Gastroesophageal sphincter (tissue), 4 donors: ENCODE data around the gene MYL11. TPM values are rescaled to one million over a fixed set of nuclear protein-coding genes. Genes with fewer than 3 reads are reported as not detected.

Experiments
- ATAC-seq: fragments of 150-250 bp; one replicate; pipeline ENCODE4 v1.9.1; 2016; ENCODE audit warnings: mild to moderate bottlenecking, moderate library complexity
- H3K27ac ChIP-seq, 4 donors: fragments of 200-600 bp; sonication (generic) in 3 of 4; 1 replicate in 3 of 4; 2 replicates in 1 of 4; pipeline ENCODE4 v1.5.1; 2016 to 2019
- H3K27me3 ChIP-seq: fragments of 200-600 bp; sonication (generic); one replicate; pipeline ENCODE4 v1.5.1; 2019
- H3K36me3 ChIP-seq, 2 donors: fragments of 200-600 bp; sonication (generic); one replicate each; pipeline ENCODE4 v1.5.1; 2019; ENCODE audit warnings: control low read depth in 1 of 2
- H3K4me1 ChIP-seq, 3 donors: fragments of 200-600 bp; sonication (generic); 1 replicate in 2 of 3; 2 replicates in 1 of 3; pipeline ENCODE4 v1.5.1; 2016 to 2019; ENCODE audit warnings: control low read depth in 2 of 3
- H3K4me3 ChIP-seq, 2 donors: fragments of 200-600 bp; sonication (generic); one replicate each; pipeline ENCODE4 v1.5.1; 2019; ENCODE audit warnings: mild to moderate bottlenecking in 1 of 2, moderate library complexity in 1 of 2
- H3K9me3 ChIP-seq, 3 donors: fragments of 200-600 bp; sonication (generic); one replicate each; pipeline ENCODE4 v1.5.1; 2017 to 2019; ENCODE audit warnings: control low read depth in 2 of 3
- EP300 ChIP-seq: sonication (generic); formaldehyde crosslinking; IDR thresholded peaks from one replicate; pipeline ENCODE4 v1.6.1; 2017; ENCODE audit warnings: antibody characterized with exemption, mild to moderate bottlenecking
- POLR2A ChIP-seq, 2 donors: fragments of 450-650 bp; IDR thresholded peaks; one replicate each; pipeline ENCODE4 v1.6.1; 2017; ENCODE audit warnings: antibody characterized with exemption in 2 of 2, mild to moderate bottlenecking in 2 of 2, moderate library complexity in 1 of 2
- POLR2AphosphoS5 ChIP-seq: sonication (generic); formaldehyde crosslinking; IDR thresholded peaks from one replicate; pipeline ENCODE4 v1.6.1; 2017; ENCODE audit warnings: antibody characterized with exemption
- WGBS, 2 donors: methylation state at CpG; one replicate each; pipeline ENCODE4 v1.1.5; 2018; ENCODE audit warnings: low coverage in 1 of 2; 5-methylcytosine and 5-hydroxymethylcytosine counted together
- total RNA-seq, 4 donors: library from RNA; depleted of rRNA; stranded (reverse); fragments of >200 nt; gene quantifications; one replicate each; pipeline ENCODE4 v1.1.0, GENCODE V29; 2016
- TF ChIP-seq, protein P1 (sequence below), 4 experiments: fragments of 200-600 bp in 2 of 4; fragments of 450-650 bp in 2 of 4; sonication (generic) in 1 of 4; IDR thresholded peaks; one replicate each; pipeline ENCODE4 v1.5.1; 2017 to 2019; ENCODE audit warnings: antibody characterized with exemption in 4 of 4, mild to moderate bottlenecking in 2 of 4, moderate library complexity in 2 of 4

The MYL11 gene
- total RNA-seq, 4 donors from 2014 or later, result not detected

DNA sequence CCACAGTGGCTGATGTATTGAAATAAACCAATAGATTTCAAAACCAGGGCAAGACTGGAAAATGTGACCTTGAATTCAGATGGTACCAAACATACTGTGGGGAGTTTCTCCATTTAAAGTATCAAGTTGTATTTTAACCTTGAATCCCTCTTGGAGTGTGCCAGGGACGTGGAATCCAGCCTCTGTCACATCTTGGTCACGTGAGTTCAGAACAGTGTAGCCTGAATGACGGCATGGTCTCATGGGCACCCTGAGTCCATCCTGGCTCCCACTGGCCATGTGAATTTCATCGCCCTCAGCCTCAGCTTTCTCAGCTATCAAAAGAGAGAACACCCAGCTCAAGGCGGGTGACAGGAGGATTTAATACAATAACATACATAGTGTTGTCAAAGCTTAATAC, 39.6 kb downstream of the MYL11 start:
- H3K4me1 ChIP-seq, result peaks cover 0 to 37% (median 9%) of the 10 kb centered on the region in 3 donors
- no peak overlapping the region for H3K27ac ChIP-seq
- no peak for ATAC-seq
- 40 to 85% methylated on average over 1 to 5 of the region's 5 CpGs for WGBS, 2 donors
- no peak overlapping the region for H3K4me3 ChIP-seq
- H3K36me3 ChIP-seq, result peaks cover 0 to 28% of the 10 kb centered on the region in 2 donors
- no peaks in the 10 kb centered on the region for H3K27me3 ChIP-seq
- TF ChIP-seq POLR2AphosphoS5 (no peak), EP300 (no peak), POLR2A (IDR thresholded peaks at IDR 0.05) (no peak)
- TF ChIP-seq, protein P1, sequence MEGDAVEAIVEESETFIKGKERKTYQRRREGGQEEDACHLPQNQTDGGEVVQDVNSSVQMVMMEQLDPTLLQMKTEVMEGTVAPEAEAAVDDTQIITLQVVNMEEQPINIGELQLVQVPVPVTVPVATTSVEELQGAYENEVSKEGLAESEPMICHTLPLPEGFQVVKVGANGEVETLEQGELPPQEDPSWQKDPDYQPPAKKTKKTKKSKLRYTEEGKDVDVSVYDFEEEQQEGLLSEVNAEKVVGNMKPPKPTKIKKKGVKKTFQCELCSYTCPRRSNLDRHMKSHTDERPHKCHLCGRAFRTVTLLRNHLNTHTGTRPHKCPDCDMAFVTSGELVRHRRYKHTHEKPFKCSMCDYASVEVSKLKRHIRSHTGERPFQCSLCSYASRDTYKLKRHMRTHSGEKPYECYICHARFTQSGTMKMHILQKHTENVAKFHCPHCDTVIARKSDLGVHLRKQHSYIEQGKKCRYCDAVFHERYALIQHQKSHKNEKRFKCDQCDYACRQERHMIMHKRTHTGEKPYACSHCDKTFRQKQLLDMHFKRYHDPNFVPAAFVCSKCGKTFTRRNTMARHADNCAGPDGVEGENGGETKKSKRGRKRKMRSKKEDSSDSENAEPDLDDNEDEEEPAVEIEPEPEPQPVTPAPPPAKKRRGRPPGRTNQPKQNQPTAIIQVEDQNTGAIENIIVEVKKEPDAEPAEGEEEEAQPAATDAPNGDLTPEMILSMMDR (IDR thresholded peaks at IDR 0.05), result no peak
- no peaks in the 10 kb centered on the region for H3K9me3 ChIP-seq

DNA sequence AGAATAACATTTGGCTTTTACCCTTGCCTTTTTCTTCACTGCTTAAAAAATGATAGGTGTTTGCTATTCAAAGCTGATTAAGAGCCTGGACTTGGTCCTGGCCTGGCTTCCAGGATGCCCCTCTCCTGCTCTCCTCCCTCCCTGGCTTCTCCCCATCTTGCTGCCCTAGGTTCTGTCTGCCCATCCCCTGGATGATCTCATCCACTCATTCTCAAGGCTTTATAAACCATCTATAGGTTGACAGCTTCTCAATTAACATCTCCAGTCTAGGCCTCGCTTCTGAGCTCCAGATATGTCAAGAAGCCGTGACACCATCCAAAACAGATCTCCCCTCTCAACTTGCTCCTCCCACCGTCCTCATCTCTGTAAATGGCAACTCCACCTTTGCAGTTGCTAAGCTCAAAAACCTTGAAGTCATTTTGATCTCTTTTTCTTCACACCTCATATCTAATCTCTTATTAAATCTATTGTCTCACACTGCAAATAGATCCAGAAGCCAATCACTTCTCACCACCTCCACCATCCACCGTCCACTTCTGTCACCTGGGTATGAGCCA, 41.5 kb downstream of the MYL11 start:
- Histone ChIP-seq H3K36me3 (peaks cover 0 to 31% of the 10 kb centered on the region in 2 donors), H3K4me1 (peaks cover 0 to 23% (median 3%) of the 10 kb centered on the region in 3 donors), H3K27me3 (no peaks in the 10 kb centered on the region), H3K27ac (no peak overlapping the region), H3K4me3 (no peak overlapping the region), H3K9me3 (no peaks in the 10 kb centered on the region)
- TF ChIP-seq POLR2AphosphoS5 (no peak), EP300 (no peak), POLR2A (IDR thresholded peaks at IDR 0.05) (no peak)
- TF ChIP-seq, protein P1 (IDR thresholded peaks at IDR 0.05), result no peak
- 84 to 87% methylated on average over 4 of the region's 4 CpGs for WGBS, 2 donors
- ATAC-seq, result no peak

DNA sequence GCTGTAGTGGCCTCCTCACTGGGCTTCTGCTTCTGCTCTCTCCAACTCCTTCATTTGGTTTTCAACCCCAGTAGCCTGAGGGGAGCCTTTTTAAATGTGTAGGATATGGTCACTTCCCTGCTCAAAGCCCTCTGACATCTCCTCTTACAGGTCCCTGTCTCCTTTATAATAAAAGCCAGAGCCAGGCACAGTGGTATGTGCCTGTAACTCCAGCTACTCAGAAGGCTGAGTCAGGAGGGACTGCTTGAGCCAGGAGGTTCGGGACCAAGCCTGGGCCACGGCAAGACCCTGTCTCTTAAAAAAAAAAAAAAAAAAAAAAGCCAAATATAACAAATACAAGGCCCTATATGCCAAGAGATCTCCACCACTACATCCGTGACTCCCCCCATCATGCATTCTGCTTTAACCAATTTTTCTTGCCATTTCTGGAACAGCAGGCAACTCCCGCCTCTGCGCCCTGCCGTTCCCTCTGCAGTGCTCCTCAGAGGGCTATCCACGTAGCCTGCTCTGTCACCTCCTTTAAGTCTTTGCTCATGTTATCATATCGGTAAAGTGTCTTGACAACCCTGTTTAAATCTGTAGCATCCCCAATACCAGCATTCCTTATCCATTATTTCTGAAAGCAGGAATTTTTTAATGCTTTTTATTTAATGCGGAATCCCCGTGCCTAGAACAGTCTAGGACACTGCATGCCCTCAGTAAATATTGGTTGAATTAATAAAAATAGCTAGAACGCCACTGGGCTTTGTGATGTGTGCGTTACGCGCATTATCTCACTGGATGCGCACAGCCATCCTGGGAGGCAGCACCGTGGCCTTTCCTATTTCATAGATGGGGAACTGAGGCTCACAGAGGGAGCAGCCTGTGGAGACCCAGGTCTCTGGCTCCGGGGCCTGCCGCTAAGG, 42.3 kb downstream of the MYL11 start:
- Histone ChIP-seq H3K9me3 (no peaks in the 10 kb centered on the region), H3K27me3 (no peaks in the 10 kb centered on the region), H3K36me3 (peaks cover 0 to 32% of the 10 kb centered on the region in 2 donors), H3K27ac (peak overlapping the region in 3 of 4 donors; percentile 87 to 93 (median 88)), H3K4me1 (peaks cover 0 to 23% (median 3%) of the 10 kb centered on the region in 3 donors), H3K4me3 (peak overlapping the region; percentile 24 to 69)
- 75 to 81% methylated on average over 6 to 10 of the region's 18 CpGs for WGBS, 2 donors
- TF ChIP-seq, protein P1 (IDR thresholded peaks at IDR 0.05), result no peak
- no peak for TF ChIP-seq POLR2AphosphoS5
- TF ChIP-seq EP300, result no peak
- no peak for TF ChIP-seq POLR2A (IDR thresholded peaks at IDR 0.05)
- ATAC-seq, result peak; percentile 2

GRCh38 chr16:30417529-30418349, 43.1 kb downstream of the MYL11 start:
- H3K27ac ChIP-seq, result peak overlapping the region; percentile 19 to 93 (median 88)
- H3K27me3 ChIP-seq, result no peaks in the 10 kb centered on the region
- peak overlapping the region; percentile 24 to 69 for H3K4me3 ChIP-seq
- no peaks in the 10 kb centered on the region for H3K9me3 ChIP-seq
- H3K4me1 ChIP-seq, result peaks cover 0 to 23% (median 3%) of the 10 kb centered on the region in 3 donors
- H3K36me3 ChIP-seq, result peaks cover 0 to 33% of the 10 kb centered on the region in 2 donors
- ATAC-seq, result peak; percentile 96
- no CpG with 5 or more reads among the region's 140 CpGs for WGBS, 2 donors
- TF ChIP-seq, protein P1 (IDR thresholded peaks at IDR 0.05), result peak in 3 of 4 experiments; percentile 22 to 52 (median 26)
- peak in 1 of 2 donors; percentile 33 for TF ChIP-seq POLR2A (IDR thresholded peaks at IDR 0.05)
- no peak for TF ChIP-seq EP300
- TF ChIP-seq POLR2AphosphoS5, result peak; percentile 64
